GM13977 (cell line): ENCODE measurements around the gene CAMKMT.

ENCODE experiments used
- DNase-seq: peaks from one replicate; pipeline ENCODE4 v3.0.0; 2012; ENCODE audit warnings: low spot score
- CTCF ChIP-seq: IDR thresholded peaks from 2 replicates; pipeline ENCODE4 v1.5.1; 2012; ENCODE audit warnings: mild to moderate bottlenecking, control low read depth; ENCODE audit not compliant: insufficient read depth; ENCODE audit errors: extremely low read depth, missing control alignments
- in situ Hi-C: fragments of 300-500 bp; cut with MboI; formaldehyde crosslinking; loops from one replicate; pipeline ENCODE4 v1.12.0; 2022; ENCODE audit warnings: low sequenced_read_pairs, low pct_unique_long_range_greater_than_20kb, mixed read lengths, inconsistent platforms; ENCODE audit not compliant: unreplicated experiment

CAMKMT gene

GRCh38 chr2:44723921-44724320 lies 362.2 kb downstream of the CAMKMT start:
- no peak for DNase-seq
- in situ Hi-C loops, result no loop called here
- no peak for TF ChIP-seq CTCF

GRCh38 chr2:44730593-44730992 lies 368.8 kb downstream of the CAMKMT start:
- no peak for DNase-seq
- in situ Hi-C loops, result no loop called here
- no peak for TF ChIP-seq CTCF

- peak; percentile 52 for DNase-seq
- TF ChIP-seq CTCF, result no peak
- in situ Hi-C loops, result no loop called here
These were observed 369.8 kb downstream of the CAMKMT start for GRCh38 chr2:44731505-44731904.

- TF ChIP-seq CTCF, result no peak
- in situ Hi-C loops, result no loop called here
- DNase-seq, result no peak
These were observed 374.7 kb downstream of the CAMKMT start for GRCh38 chr2:44736270-44736942.

- in situ Hi-C loops, result no loop called here
- no peak for TF ChIP-seq CTCF
- DNase-seq, result no peak
These were observed 378.9 kb downstream of the CAMKMT start for GRCh38 chr2:44740678-44741077.

- no peak for TF ChIP-seq CTCF
- DNase-seq, result no peak
- in situ Hi-C loops, result no loop called here
These were observed 379.8 kb downstream of the CAMKMT start for GRCh38 chr2:44741507-44741906.
